HL-60 (cell line): ENCODE measurements around the gene FAN1.

ENCODE experiments used
- DNase-seq, 2 experiments: peaks; one replicate each; pipeline ENCODE4 v3.0.0-alpha.2; 2010 to 2020; ENCODE audit warnings: low read depth in 1 of 2, low spot score in 1 of 2
- H3K27ac ChIP-seq: fragments of 250-450 bp; sonication (Bioruptor Pico); replicated peaks from 2 replicates; pipeline ENCODE4 v1.5.1; 2020; ENCODE audit warnings: mild to moderate bottlenecking, moderate library complexity
- H3K27me3 ChIP-seq: fragments of 250-450 bp; sonication (Bioruptor Pico); 2 replicates; pipeline ENCODE4 v1.5.1; 2021; ENCODE audit warnings: mild to moderate bottlenecking, moderate library complexity; ENCODE audit not compliant: insufficient read depth, poor library complexity, severe bottlenecking
- H3K4me3 ChIP-seq: replicated peaks from 2 replicates; pipeline ENCODE4 v1.5.1; 2011; ENCODE audit warnings: mild to moderate bottlenecking, control low read depth, low read length; ENCODE audit not compliant: insufficient read depth
- CTCF ChIP-seq: IDR thresholded peaks from one replicate; pipeline ENCODE4 v1.5.1; 2011; ENCODE audit warnings: low read length, control low read depth, inconsistent platforms; ENCODE audit not compliant: insufficient read depth
- GABPA ChIP-seq: IDR thresholded peaks from 2 replicates; pipeline ENCODE4 v1.6.1; 2012; ENCODE audit warnings: low read depth
- POLR2AphosphoS5 ChIP-seq: IDR thresholded peaks from 2 replicates; pipeline ENCODE4 v1.6.1; 2012; ENCODE audit warnings: low read depth
- REST ChIP-seq: IDR thresholded peaks from 2 replicates; pipeline ENCODE4 v1.6.1; 2012; ENCODE audit warnings: low read depth; ENCODE audit not compliant: insufficient replicate concordance
- SPI1 ChIP-seq: IDR thresholded peaks from 2 replicates; pipeline ENCODE4 v1.6.1; 2012; ENCODE audit warnings: low read depth, mild to moderate bottlenecking, borderline replicate concordance

The FAN1 gene

GRCh38 chr15:30929064-30929669, 25.5 kb downstream of the FAN1 start:
- Histone ChIP-seq H3K4me3 (no peak overlapping the region), H3K27me3 (no peaks in the 10 kb centered on the region), H3K27ac (no peak overlapping the region)
- DNase-seq = no peak
- TF ChIP-seq REST = no peak
- TF ChIP-seq GABPA = no peak
- no peak for TF ChIP-seq POLR2AphosphoS5
- TF ChIP-seq SPI1 = no peak
- TF ChIP-seq CTCF = no peak

- Histone ChIP-seq H3K4me3 (no peak overlapping the region), H3K27me3 (no peaks in the 10 kb centered on the region), H3K27ac (no peak overlapping the region)
- TF ChIP-seq CTCF = no peak
- no peak for TF ChIP-seq SPI1
- no peak for TF ChIP-seq GABPA
- no peak for TF ChIP-seq POLR2AphosphoS5
- TF ChIP-seq REST = no peak
- DNase-seq = no peak
These were observed 26.3 kb downstream of the FAN1 start for GRCh38 chr15:30929982-30930381.

- DNase-seq = no peak
- TF ChIP-seq SPI1 = no peak
- no peak for TF ChIP-seq REST
- TF ChIP-seq CTCF = no peak
- no peak for TF ChIP-seq GABPA
- no peak; the same call in 1 of the 2 replicates for TF ChIP-seq POLR2AphosphoS5
- H3K4me3 ChIP-seq = no peak overlapping the region
- no peak overlapping the region for H3K27ac ChIP-seq
- no peaks in the 10 kb centered on the region for H3K27me3 ChIP-seq
These were observed 26.7 kb downstream of the FAN1 start for GRCh38 chr15:30930422-30930821.
